T-helper 2 cell treated with Interferon-gamma antibody and Interleukin-4, amounts not matched to agents 5 μg/mL and 100 μg/mL, for 36 hours (primary cell): ENCODE measurements around the gene ELK1.

ENCODE experiments used
- DNase-seq: peaks from one replicate; pipeline ENCODE4 v3.0.0; 2021; ENCODE audit warnings: low spot score
- H3K27ac Mint-ChIP-seq: one replicate; pipeline ENCODE4 v1.8.0; 2021; ENCODE audit warnings: mild to moderate bottlenecking, mixed read lengths
- H3K27me3 Mint-ChIP-seq: one replicate; pipeline ENCODE4 v1.8.0; 2021; ENCODE audit warnings: low read depth, mixed read lengths
- H3K36me3 Mint-ChIP-seq: one replicate; pipeline ENCODE4 v1.8.0; 2021; ENCODE audit warnings: low read depth, mixed read lengths
- H3K4me1 Mint-ChIP-seq: one replicate; pipeline ENCODE4 v1.8.0; 2021; ENCODE audit warnings: low read depth, mixed read lengths
- H3K4me3 Mint-ChIP-seq: one replicate; pipeline ENCODE4 v1.8.0; 2022; ENCODE audit warnings: mild to moderate bottlenecking, moderate library complexity, mixed read lengths
- H3K9me3 Mint-ChIP-seq: one replicate; pipeline ENCODE4 v1.8.0; 2021; ENCODE audit warnings: mixed read lengths

ELK1 gene

GRCh38 chrX:47587091-47587891 is 63.1 kb downstream of the ELK1 start:
- DNase-seq = no peak
- no peaks in the 10 kb centered on the region for H3K9me3 Mint-ChIP-seq
- no peak overlapping the region for H3K27ac Mint-ChIP-seq
- no peaks in the 10 kb centered on the region for H3K27me3 Mint-ChIP-seq
- peaks cover 10% of the 10 kb centered on the region for H3K36me3 Mint-ChIP-seq
- no peak overlapping the region for H3K4me3 Mint-ChIP-seq
- peaks cover 8% of the 10 kb centered on the region for H3K4me1 Mint-ChIP-seq

GRCh38 chrX:47586043-47586787 is 64.1 kb downstream of the ELK1 start:
- peaks cover 10% of the 10 kb centered on the region for H3K36me3 Mint-ChIP-seq
- H3K9me3 Mint-ChIP-seq = no peaks in the 10 kb centered on the region
- H3K4me3 Mint-ChIP-seq = no peak overlapping the region
- no peak overlapping the region for H3K27ac Mint-ChIP-seq
- no peaks in the 10 kb centered on the region for H3K27me3 Mint-ChIP-seq
- DNase-seq = no peak
- peaks cover 13% of the 10 kb centered on the region for H3K4me1 Mint-ChIP-seq
